Natural killer cell (primary cell): Measurements from ENCODE around the gene PTPN14. TPM values are rescaled to one million over a fixed set of nuclear protein-coding genes. Genes with fewer than 3 reads are reported as not detected.

Experiments
- ATAC-seq, 3 donors: fragments of 150-1000 bp in 2 of 3; fragments of 200-7000 bp in 1 of 3; cut with Tn5 transposase; 1 replicate in 1 of 3; 2 replicates in 2 of 3; pipeline ENCODE4 v1.10.0; 2021; ENCODE audit warnings: mild to moderate bottlenecking in 2 of 3, moderate library complexity in 2 of 3
- DNase-seq, 2 donors: peaks; one replicate each; pipeline versions ENCODE4 v3.0.0 to v3.0.0-alpha.2; 2013 to 2021; ENCODE audit warnings: mixed read lengths in 1 of 2
- H3K27ac ChIP-seq: one replicate; pipeline ENCODE4 v1.5.1; 2013; ENCODE audit warnings: mild to moderate bottlenecking, low read length
- H3K27me3 ChIP-seq: one replicate; pipeline ENCODE4 v1.6.1; 2013; ENCODE audit warnings: low read length; ENCODE audit not compliant: control insufficient read depth, insufficient read depth
- H3K36me3 ChIP-seq: one replicate; pipeline ENCODE4 v1.6.1; 2013; ENCODE audit warnings: low read length; ENCODE audit not compliant: control insufficient read depth, insufficient read depth
- H3K4me1 ChIP-seq: one replicate; pipeline ENCODE4 v1.6.1; 2013; ENCODE audit warnings: low read length; ENCODE audit not compliant: control insufficient read depth, insufficient read depth
- H3K4me3 ChIP-seq: one replicate; pipeline ENCODE4 v1.5.1; 2013; ENCODE audit warnings: low read length
- H3K9me3 ChIP-seq: one replicate; pipeline ENCODE4 v1.6.1; 2013; ENCODE audit warnings: low read length; ENCODE audit not compliant: control insufficient read depth, insufficient read depth
- H3K27ac Mint-ChIP-seq, 2 donors: one replicate each; pipeline ENCODE4 v1.8.0; 2022; ENCODE audit warnings: mild to moderate bottlenecking in 2 of 2, mixed read lengths in 2 of 2, moderate library complexity in 1 of 2
- H3K27me3 Mint-ChIP-seq, 2 donors: one replicate each; pipeline ENCODE4 v1.8.0; 2022; ENCODE audit warnings: low read depth in 2 of 2, mixed read lengths in 2 of 2
- H3K36me3 Mint-ChIP-seq: one replicate; pipeline ENCODE4 v1.8.0; 2022; ENCODE audit warnings: mixed read lengths
- H3K4me1 Mint-ChIP-seq, 2 donors: one replicate each; pipeline ENCODE4 v1.8.0; 2022; ENCODE audit warnings: mixed read lengths in 2 of 2
- H3K4me3 Mint-ChIP-seq: one replicate; pipeline ENCODE4 v1.8.0; 2022; ENCODE audit warnings: mild to moderate bottlenecking, moderate library complexity, mixed read lengths
- H3K9me3 Mint-ChIP-seq, 2 donors: one replicate each; pipeline ENCODE4 v1.8.0; 2022; ENCODE audit warnings: mixed read lengths in 2 of 2
- CTCF ChIP-seq: fragments of 200-600 bp; IDR thresholded peaks from one replicate; pipeline ENCODE4 v1.8.0; 2022; ENCODE audit warnings: antibody characterized with exemption
- WGBS: methylation state at CpG from one replicate; pipeline ENCODE4 v1.1.7; 2013; ENCODE audit warnings: missing lambda C conversion rate; ENCODE audit not compliant: insufficient coverage; 5-methylcytosine and 5-hydroxymethylcytosine counted together
- intact Hi-C: fragments of 100-400 bp; cut with micrococcal nuclease; formaldehyde crosslinking; loops from one replicate; pipeline ENCODE4 v1.14.2; 2022
- total RNA-seq, 4 donors: library from RNA; stranded (reverse); fragments of 120-200 nt in 1 of 4; gene quantifications; one replicate each; pipeline versions ENCODE4 v1.2.3 to v1.2.4, GENCODE V29; 2013 to 2022

The PTPN14 gene
- total RNA-seq, 3 donors from 2014 or later (not counting 1 experiment from before 2014, with no cell fraction given), result 0.02 TPM; not detected in 2

GRCh38 chr1:214305164-214305751 is 246.1 kb downstream of the PTPN14 start:
- TF ChIP-seq CTCF, result no peak
- WGBS, result 95% methylated on average over 8 of the region's 9 CpGs
- intact Hi-C loops, result no loop called here
- H3K27me3 Mint-ChIP-seq, result no peaks in the 10 kb centered on the region
- no peaks in the 10 kb centered on the region for H3K36me3 Mint-ChIP-seq
- peaks cover 25 to 43% of the 10 kb centered on the region in 2 donors for H3K4me1 Mint-ChIP-seq
- no peak overlapping the region for H3K4me3 Mint-ChIP-seq
- Histone ChIP-seq H3K9me3 (no peaks in the 10 kb centered on the region), H3K36me3 (no peaks in the 10 kb centered on the region), H3K27ac (no peak overlapping the region), H3K4me1 (no peaks in the 10 kb centered on the region), H3K27me3 (no peaks in the 10 kb centered on the region), H3K4me3 (no peak overlapping the region)
- no peak for ATAC-seq
- no peaks in the 10 kb centered on the region for H3K9me3 Mint-ChIP-seq
- no peak overlapping the region for H3K27ac Mint-ChIP-seq
- no peak for DNase-seq

- no peak for TF ChIP-seq CTCF
- Mint-ChIP-seq H3K27ac (no peak overlapping the region), H3K27me3 (no peaks in the 10 kb centered on the region), H3K4me1 (peaks cover 20 to 28% of the 10 kb centered on the region in 2 donors), H3K36me3 (no peaks in the 10 kb centered on the region), H3K4me3 (no peak overlapping the region), H3K9me3 (no peaks in the 10 kb centered on the region)
- H3K4me3 ChIP-seq, result no peak overlapping the region
- no peaks in the 10 kb centered on the region for H3K36me3 ChIP-seq
- no peaks in the 10 kb centered on the region for H3K9me3 ChIP-seq
- DNase-seq (no peak), ATAC-seq (no peak)
- intact Hi-C loops, result no loop called here
- H3K27ac ChIP-seq, result no peak overlapping the region
- no peaks in the 10 kb centered on the region for H3K4me1 ChIP-seq
- no peaks in the 10 kb centered on the region for H3K27me3 ChIP-seq
- 82% methylated on average over 25 of the region's 25 CpGs for WGBS
Observed at GRCh38 chr1:214303141-214303930, 248.1 kb downstream of the PTPN14 start.

GRCh38 chr1:214301526-214301925 is 249.9 kb downstream of the PTPN14 start:
- no peak for ATAC-seq
- no peak overlapping the region for H3K4me3 Mint-ChIP-seq
- no peak for DNase-seq
- intact Hi-C loops, result no loop called here
- H3K36me3 Mint-ChIP-seq, result no peaks in the 10 kb centered on the region
- no peaks in the 10 kb centered on the region for H3K36me3 ChIP-seq
- H3K9me3 ChIP-seq, result no peaks in the 10 kb centered on the region
- no peak for TF ChIP-seq CTCF
- H3K27me3 Mint-ChIP-seq, result no peaks in the 10 kb centered on the region
- H3K4me1 ChIP-seq, result no peaks in the 10 kb centered on the region
- H3K9me3 Mint-ChIP-seq, result no peaks in the 10 kb centered on the region
- H3K27ac ChIP-seq, result no peak overlapping the region
- H3K4me3 ChIP-seq, result no peak overlapping the region
- peaks cover 16 to 24% of the 10 kb centered on the region in 2 donors for H3K4me1 Mint-ChIP-seq
- H3K27me3 ChIP-seq, result no peaks in the 10 kb centered on the region
- no peak overlapping the region for H3K27ac Mint-ChIP-seq
